AG04449 (cell line): ENCODE data around the gene CCDC174.

ENCODE experiments used
- CTCF ChIA-PET: fragments of 350-600 bp; formaldehyde crosslinking; extraction: SDS; loops from one replicate; lab custom pipeline; 2021; ENCODE audit warnings: antibody characterized with exemption; lab: Yijun Ruan, JAX
- POLR2A ChIA-PET: fragments of 400-600, 350-600 bp; formaldehyde crosslinking; extraction: SDS; loops from one replicate; lab custom pipeline; 2020; ENCODE audit warnings: antibody characterized with exemption, inconsistent platforms; lab: Yijun Ruan, JAX
- DNase-seq: peaks from one replicate; pipeline ENCODE4 v3.0.0-alpha.2; 2010; ENCODE audit warnings: low read depth, low spot score
- H3K4me3 ChIP-seq: 2 replicates; pipeline ENCODE4 v1.5.1; 2011; ENCODE audit warnings: low read depth, mild to moderate bottlenecking, control low read depth, low read length
- TF ChIP-seq, protein P1 (sequence below): IDR thresholded peaks from one replicate; pipeline ENCODE4 v1.5.1; 2011; ENCODE audit warnings: mild to moderate bottlenecking, moderate library complexity, low read length, control low read depth, inconsistent platforms; ENCODE audit not compliant: insufficient read depth; ENCODE audit errors: missing control alignments

The CCDC174 gene

DNA sequence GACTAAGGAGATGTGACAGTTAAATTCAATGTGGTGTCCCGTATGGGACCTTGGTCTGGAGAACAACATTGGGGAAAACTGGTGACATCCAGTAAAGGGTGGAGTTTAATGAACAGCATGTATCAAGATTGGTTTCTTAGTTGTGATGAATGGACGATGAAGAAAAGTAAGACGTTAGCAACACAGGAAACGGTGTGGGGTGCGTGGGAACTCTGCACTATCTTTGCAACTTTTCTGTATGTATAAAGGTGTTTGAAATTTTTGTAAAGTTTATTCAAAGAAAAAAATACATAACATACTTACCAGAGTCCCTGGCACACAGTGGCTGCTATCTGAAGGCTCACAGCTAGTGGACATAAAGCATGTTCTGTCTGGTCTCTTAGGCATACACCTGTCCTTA lies 6.1 kb upstream of the CCDC174 start:
- DNase-seq: no peak
- TF ChIP-seq, protein P1, sequence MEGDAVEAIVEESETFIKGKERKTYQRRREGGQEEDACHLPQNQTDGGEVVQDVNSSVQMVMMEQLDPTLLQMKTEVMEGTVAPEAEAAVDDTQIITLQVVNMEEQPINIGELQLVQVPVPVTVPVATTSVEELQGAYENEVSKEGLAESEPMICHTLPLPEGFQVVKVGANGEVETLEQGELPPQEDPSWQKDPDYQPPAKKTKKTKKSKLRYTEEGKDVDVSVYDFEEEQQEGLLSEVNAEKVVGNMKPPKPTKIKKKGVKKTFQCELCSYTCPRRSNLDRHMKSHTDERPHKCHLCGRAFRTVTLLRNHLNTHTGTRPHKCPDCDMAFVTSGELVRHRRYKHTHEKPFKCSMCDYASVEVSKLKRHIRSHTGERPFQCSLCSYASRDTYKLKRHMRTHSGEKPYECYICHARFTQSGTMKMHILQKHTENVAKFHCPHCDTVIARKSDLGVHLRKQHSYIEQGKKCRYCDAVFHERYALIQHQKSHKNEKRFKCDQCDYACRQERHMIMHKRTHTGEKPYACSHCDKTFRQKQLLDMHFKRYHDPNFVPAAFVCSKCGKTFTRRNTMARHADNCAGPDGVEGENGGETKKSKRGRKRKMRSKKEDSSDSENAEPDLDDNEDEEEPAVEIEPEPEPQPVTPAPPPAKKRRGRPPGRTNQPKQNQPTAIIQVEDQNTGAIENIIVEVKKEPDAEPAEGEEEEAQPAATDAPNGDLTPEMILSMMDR: no peak
- CTCF ChIA-PET: no interaction called here
- H3K4me3 ChIP-seq: no peak overlapping the region
- POLR2A ChIA-PET: no interaction called here

DNA sequence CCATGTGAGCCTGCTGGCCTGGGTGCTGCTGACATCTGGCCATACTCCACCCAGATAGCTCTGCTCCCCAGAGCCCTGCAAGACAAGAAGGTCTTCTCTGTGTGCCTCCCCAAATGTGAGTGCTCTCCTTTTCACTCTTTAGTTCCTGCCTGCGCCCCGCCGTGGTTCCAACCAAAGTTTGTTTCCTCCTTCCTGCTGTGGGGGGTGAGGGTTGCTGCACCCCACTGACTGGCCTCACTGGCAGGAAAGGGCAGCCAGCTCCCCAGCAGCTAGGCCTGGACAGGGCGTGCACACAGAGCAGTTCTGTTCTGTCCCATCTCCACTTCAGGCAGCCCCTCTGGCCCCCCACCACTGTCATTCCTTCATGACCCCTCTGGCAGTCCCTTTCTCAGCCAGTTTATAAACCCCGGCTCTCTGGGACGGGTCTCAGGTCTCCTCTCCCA lies 5.4 kb upstream of the CCDC174 start:
- ChIA-PET POLR2A (no interaction called here), CTCF (no interaction called here)
- no peak overlapping the region for H3K4me3 ChIP-seq
- TF ChIP-seq, protein P1: no peak
- DNase-seq: no peak

DNA sequence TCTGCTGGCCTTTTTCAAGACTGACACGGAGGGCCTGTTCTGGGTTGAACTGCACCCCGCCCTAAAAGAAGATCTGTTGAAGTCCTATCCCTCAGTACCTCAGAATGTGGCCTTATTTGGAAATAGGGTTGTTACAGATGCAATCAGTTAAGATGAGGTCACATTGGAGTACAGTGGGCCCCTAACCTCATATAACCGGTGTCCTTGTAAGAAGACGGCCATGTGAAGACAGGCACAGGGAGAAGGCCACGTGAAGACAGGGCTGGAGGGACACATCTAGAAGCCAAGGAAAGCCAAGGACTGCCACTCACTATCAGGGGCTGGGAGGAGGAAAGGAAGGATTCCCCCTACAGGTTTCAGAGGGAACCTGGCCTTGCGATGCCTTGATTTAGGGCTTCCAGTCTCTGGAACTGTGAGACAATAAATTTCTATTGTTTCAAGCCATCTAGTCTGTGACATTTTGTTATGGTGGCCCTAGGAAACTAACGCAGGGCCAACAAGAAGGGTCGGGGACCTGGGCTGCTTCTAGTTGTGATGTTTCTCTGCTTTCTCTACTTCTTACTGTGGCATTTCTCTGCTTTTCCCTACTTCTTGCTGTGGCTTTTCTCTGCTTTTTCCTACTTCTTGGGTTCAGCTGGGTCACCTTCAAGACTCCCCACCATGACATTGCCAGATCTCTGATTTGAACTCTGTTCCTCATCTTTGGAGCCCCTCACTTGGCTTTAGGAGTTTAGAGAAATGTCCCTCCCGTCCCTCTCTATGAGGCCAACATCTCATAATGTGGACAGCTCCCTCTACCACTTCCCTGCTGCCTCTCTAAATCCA lies 4.8 kb upstream of the CCDC174 start:
- no peak overlapping the region for H3K4me3 ChIP-seq
- POLR2A ChIA-PET: no interaction called here
- TF ChIP-seq, protein P1: no peak
- no peak for DNase-seq
- CTCF ChIA-PET: no interaction called here

DNA sequence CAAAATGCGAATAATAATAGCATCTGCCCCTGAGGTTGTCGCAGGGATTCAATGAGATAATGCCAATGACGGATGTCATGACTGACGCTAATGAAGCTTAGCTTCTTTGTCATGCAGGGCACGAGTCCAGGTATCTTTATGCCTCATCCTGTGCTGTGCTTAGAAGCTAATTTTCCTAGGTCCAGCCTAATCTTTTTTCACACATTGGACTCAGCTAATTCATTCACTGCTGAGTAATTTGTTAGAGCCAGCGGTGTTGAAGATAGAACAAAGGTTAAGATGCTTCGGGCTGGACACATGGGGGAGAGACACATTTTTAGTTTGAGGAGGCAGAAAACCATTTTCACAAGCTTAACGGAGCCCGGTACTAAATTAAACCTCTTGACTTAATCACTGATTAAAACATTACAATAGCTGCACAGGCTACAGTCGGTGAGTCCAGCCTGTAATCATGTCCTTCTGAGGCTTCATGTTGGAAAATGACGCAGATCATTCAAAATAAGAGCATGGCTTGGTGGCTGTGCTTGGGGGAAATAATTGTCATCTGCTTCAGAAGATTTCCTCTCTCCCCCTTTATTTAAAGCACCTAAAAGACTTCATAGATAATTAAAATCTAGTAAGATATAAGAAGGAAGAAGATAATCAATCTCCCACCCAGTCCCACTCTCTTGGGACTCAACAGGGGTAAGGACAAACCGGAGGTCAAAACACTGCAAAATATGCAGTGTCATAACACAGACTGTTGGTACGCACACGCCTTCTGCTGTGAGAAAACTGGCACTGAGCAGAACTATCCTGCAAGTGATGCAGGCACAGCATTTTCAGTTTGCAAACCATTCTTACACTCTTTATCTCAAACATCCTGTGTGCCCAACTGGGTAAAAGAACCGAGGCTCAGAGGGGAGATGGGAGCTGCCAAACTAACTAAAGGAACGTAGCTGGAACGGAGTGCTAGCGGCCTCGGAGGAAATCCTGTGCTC lies 3.3 kb upstream of the CCDC174 start:
- H3K4me3 ChIP-seq: no peak overlapping the region
- CTCF ChIA-PET: interaction anchor here (0.9 to 1.7 kb wide), 2 partner anchors 13 to 139 kb away, joined by 3 to 4 read pairs; no protein-coding TSS in a partner anchor
- DNase-seq: no peak
- POLR2A ChIA-PET: no interaction called here
- TF ChIP-seq, protein P1: no peak

DNA sequence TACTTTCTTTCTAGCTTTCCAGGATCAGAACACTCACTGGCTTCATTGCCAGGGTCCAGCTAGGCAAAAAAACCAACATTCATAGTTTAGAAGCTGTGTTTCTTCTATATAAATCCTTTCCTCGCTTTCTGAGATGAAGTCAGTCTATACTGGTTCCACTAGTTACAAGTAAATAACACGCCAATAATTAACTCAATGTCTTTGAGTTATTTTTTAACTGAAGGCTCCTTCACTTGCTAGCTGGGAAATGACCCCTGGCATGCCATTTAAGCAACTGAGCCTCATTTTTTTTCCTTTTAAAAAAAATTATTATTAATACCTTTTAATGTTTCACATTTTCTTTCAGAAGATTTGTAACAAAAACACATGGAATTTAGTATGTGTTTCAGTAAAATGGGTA lies 2.1 kb upstream of the CCDC174 start:
- H3K4me3 ChIP-seq: no peak overlapping the region
- TF ChIP-seq, protein P1: no peak
- no peak for DNase-seq
- CTCF ChIA-PET: interaction anchor here (0.8 kb wide), 1 partner anchor 17 kb away, joined by 3 read pairs; no protein-coding TSS in a partner anchor
- POLR2A ChIA-PET: no interaction called here
